ENCODE data around the gene CDK5RAP3.

The CDK5RAP3 gene

GRCh38 chr17:48004983-48005382, 34.1 kb downstream of the CDK5RAP3 start:
- DNase-seq = no peak

DNA sequence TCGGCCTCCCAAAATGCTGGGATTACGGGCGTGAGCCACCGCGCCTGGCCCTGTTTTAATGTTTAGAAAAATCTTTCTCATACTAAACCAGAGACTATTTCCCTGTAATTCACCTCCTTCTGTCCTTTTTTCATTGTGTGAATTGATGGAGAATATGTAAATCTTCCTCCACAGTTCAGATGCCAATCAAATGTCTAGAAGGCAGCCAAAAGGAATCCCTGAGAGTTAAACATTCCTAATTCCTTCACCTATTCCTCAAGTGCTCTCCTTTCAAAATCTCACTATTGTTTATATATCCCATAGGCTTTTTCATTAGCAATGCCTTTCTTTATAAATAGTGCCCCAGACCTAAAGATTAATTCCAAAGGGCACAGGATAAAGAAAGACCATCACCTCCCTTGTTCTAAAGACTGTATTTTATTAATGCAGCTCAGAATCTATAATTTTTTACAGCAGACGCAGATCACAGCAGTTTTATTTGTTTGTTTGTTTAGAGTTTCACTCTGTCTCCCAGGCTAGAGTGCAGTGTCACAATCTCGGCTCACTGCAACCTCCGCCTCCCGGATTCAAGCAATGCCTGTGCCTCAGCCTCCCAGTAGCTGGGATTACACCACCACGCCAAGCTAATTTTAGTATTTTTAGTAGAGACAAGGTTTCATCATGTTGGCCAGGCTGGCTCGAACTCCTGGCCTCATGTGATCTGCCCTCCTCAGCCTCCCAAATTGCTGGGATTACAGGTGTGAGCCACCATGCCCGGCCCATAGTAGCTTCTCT, 36.2 kb downstream of the CDK5RAP3 start:
- no peak overlapping the region for H2BK15ac ChIP-seq (replicated peaks; ENCODE audit: low read depth)
- no peaks in the 10 kb centered on the region for H3K27me3 ChIP-seq (ENCODE audit: insufficient read depth, low read length, poor library complexity)
- no peak overlapping the region for H2BK5ac ChIP-seq (ENCODE audit: low read length)
- H3K9ac ChIP-seq (ENCODE audit: low read length) = no peak overlapping the region
- no peaks in the 10 kb centered on the region for H3K79me2 ChIP-seq (ENCODE audit: control insufficient read depth, insufficient read depth, low read length)
- no peak overlapping the region for H3K27ac ChIP-seq (ENCODE audit: low read depth, low read length)
- DNase-seq = no peak
- H3K4me3 ChIP-seq (ENCODE audit: low read length) = no peak overlapping the region
- no peak overlapping the region for H4K8ac ChIP-seq (ENCODE audit: low read depth, low read length)
- no peak overlapping the region for H4K5ac ChIP-seq (ENCODE audit: low read length)
- no peak overlapping the region for H2BK120ac ChIP-seq (ENCODE audit: low read depth, low read length)
- H3K56ac ChIP-seq (ENCODE audit: low read length) = no peak overlapping the region
- no CpG with 5 or more reads among the region's 12 CpGs for WGBS (ENCODE audit: extremely low coverage, insufficient coverage, low lambda C conversion rate)
- no peak overlapping the region for H2AK5ac ChIP-seq (ENCODE audit: low read length)
- H3K4me1 ChIP-seq (ENCODE audit: control insufficient read depth, low read depth, low read length) = peaks cover 17% of the 10 kb centered on the region
- no peaks in the 10 kb centered on the region for H3K79me1 ChIP-seq (ENCODE audit: low read length)
- no peak overlapping the region for H3K18ac ChIP-seq (ENCODE audit: low read length)
- H3K36me3 ChIP-seq (ENCODE audit: control insufficient read depth, insufficient read depth, low read length) = no peaks in the 10 kb centered on the region
- H3K4ac ChIP-seq (ENCODE audit: low read depth, low read length) = no peak overlapping the region
- no peak overlapping the region for H3K4me2 ChIP-seq (ENCODE audit: low read length)
- no peak overlapping the region for H3K23ac ChIP-seq (ENCODE audit: low read length)

More at GRCh38 chr17:48004983-48005382, 34.1 kb downstream of the CDK5RAP3 start:
- Histone ChIP-seq H3K56ac (ENCODE audit: low read length) (peak overlapping the region; percentile 49), H3K4me3 (ENCODE audit: low read length) (no peak overlapping the region), H3K36me3 (ENCODE audit: control insufficient read depth, insufficient read depth, low read length) (no peaks in the 10 kb centered on the region), H2BK15ac (replicated peaks; ENCODE audit: low read depth) (peak overlapping the region; percentile 93), H3K79me1 (ENCODE audit: low read length) (no peaks in the 10 kb centered on the region), H3K4ac (ENCODE audit: low read depth, low read length) (no peak overlapping the region), H4K5ac (ENCODE audit: low read length) (peak overlapping the region; percentile 39), H2AK5ac (ENCODE audit: low read length) (no peak overlapping the region), H3K79me2 (ENCODE audit: control insufficient read depth, insufficient read depth, low read length) (no peaks in the 10 kb centered on the region), H3K27me3 (ENCODE audit: insufficient read depth, low read length, poor library complexity) (no peaks in the 10 kb centered on the region), H3K9ac (ENCODE audit: low read length) (no peak overlapping the region), H2BK120ac (ENCODE audit: low read depth, low read length) (no peak overlapping the region), H3K27ac (ENCODE audit: low read depth, low read length) (no peak overlapping the region), H2BK5ac (ENCODE audit: low read length) (no peak overlapping the region), H3K18ac (ENCODE audit: low read length) (peak overlapping the region; percentile 32), H4K8ac (ENCODE audit: low read depth, low read length) (no peak overlapping the region), H3K4me1 (ENCODE audit: control insufficient read depth, low read depth, low read length) (peaks cover 17% of the 10 kb centered on the region), H3K23ac (ENCODE audit: low read length) (no peak overlapping the region), H3K4me2 (ENCODE audit: low read length) (no peak overlapping the region)
- WGBS (ENCODE audit: extremely low coverage, insufficient coverage, low lambda C conversion rate) = no CpG with 5 or more reads among the region's 3 CpGs

DNA sequence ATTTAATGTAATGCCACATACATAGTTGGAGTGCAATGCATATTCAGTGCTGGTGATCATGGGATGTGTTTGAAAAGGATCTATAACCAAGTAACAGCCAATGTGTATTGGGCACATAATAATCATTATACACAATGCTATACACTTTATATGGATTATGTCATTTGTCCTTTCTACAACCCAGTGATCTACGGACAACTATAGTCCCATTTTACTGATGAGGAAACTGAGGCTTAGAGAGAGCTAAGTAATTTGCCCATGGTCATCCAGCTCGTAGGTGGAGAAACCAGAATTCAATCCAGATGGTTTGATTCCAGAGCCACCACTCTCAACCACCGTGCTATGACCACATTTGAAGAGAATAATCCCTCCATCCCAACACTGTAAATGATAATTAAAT, 39.3 kb downstream of the CDK5RAP3 start:
- Histone ChIP-seq H2BK120ac (ENCODE audit: low read depth, low read length) (no peak overlapping the region), H3K18ac (ENCODE audit: low read length) (no peak overlapping the region), H3K36me3 (ENCODE audit: control insufficient read depth, insufficient read depth, low read length) (no peaks in the 10 kb centered on the region), H3K27ac (ENCODE audit: low read depth, low read length) (no peak overlapping the region), H2AK5ac (ENCODE audit: low read length) (no peak overlapping the region), H3K56ac (ENCODE audit: low read length) (no peak overlapping the region), H3K4me2 (ENCODE audit: low read length) (no peak overlapping the region), H3K27me3 (ENCODE audit: insufficient read depth, low read length, poor library complexity) (no peaks in the 10 kb centered on the region), H3K4me1 (ENCODE audit: control insufficient read depth, low read depth, low read length) (peaks cover 2% of the 10 kb centered on the region), H4K8ac (ENCODE audit: low read depth, low read length) (no peak overlapping the region), H3K4ac (ENCODE audit: low read depth, low read length) (no peak overlapping the region), H2BK15ac (replicated peaks; ENCODE audit: low read depth) (no peak overlapping the region), H2BK5ac (ENCODE audit: low read length) (no peak overlapping the region), H3K4me3 (ENCODE audit: low read length) (no peak overlapping the region), H3K79me1 (ENCODE audit: low read length) (no peaks in the 10 kb centered on the region), H4K5ac (ENCODE audit: low read length) (no peak overlapping the region), H3K79me2 (ENCODE audit: control insufficient read depth, insufficient read depth, low read length) (no peaks in the 10 kb centered on the region), H3K9ac (ENCODE audit: low read length) (no peak overlapping the region), H3K23ac (ENCODE audit: low read length) (no peak overlapping the region)
- no CpG with 5 or more reads among the region's 3 CpGs for WGBS (ENCODE audit: extremely low coverage, insufficient coverage, low lambda C conversion rate)
- no peak for DNase-seq

GRCh38 chr17:48011405-48012150, 40.7 kb downstream of the CDK5RAP3 start:
- Histone ChIP-seq H2AK5ac (ENCODE audit: low read length) (no peak overlapping the region), H3K27me3 (ENCODE audit: insufficient read depth, low read length, poor library complexity) (no peaks in the 10 kb centered on the region), H3K79me1 (ENCODE audit: low read length) (no peaks in the 10 kb centered on the region), H2BK15ac (replicated peaks; ENCODE audit: low read depth) (no peak overlapping the region), H4K8ac (ENCODE audit: low read depth, low read length) (no peak overlapping the region), H3K27ac (ENCODE audit: low read depth, low read length) (no peak overlapping the region), H3K4me1 (ENCODE audit: control insufficient read depth, low read depth, low read length) (no peaks in the 10 kb centered on the region), H3K4me3 (ENCODE audit: low read length) (peak overlapping the region; percentile 57), H4K5ac (ENCODE audit: low read length) (no peak overlapping the region), H3K36me3 (ENCODE audit: control insufficient read depth, insufficient read depth, low read length) (no peaks in the 10 kb centered on the region), H3K4ac (ENCODE audit: low read depth, low read length) (no peak overlapping the region), H2BK120ac (ENCODE audit: low read depth, low read length) (no peak overlapping the region), H3K79me2 (ENCODE audit: control insufficient read depth, insufficient read depth, low read length) (no peaks in the 10 kb centered on the region), H3K56ac (ENCODE audit: low read length) (peak overlapping the region; percentile 89), H2BK5ac (ENCODE audit: low read length) (no peak overlapping the region), H3K9ac (ENCODE audit: low read length) (peak overlapping the region; percentile 46), H3K23ac (ENCODE audit: low read length) (peak overlapping the region; percentile 29), H3K4me2 (ENCODE audit: low read length) (peak overlapping the region; percentile 40), H3K18ac (ENCODE audit: low read length) (peak overlapping the region; percentile 7)
- peak; percentile 77 for DNase-seq
- no CpG with 5 or more reads among the region's 23 CpGs for WGBS (ENCODE audit: extremely low coverage, insufficient coverage, low lambda C conversion rate)

DNA sequence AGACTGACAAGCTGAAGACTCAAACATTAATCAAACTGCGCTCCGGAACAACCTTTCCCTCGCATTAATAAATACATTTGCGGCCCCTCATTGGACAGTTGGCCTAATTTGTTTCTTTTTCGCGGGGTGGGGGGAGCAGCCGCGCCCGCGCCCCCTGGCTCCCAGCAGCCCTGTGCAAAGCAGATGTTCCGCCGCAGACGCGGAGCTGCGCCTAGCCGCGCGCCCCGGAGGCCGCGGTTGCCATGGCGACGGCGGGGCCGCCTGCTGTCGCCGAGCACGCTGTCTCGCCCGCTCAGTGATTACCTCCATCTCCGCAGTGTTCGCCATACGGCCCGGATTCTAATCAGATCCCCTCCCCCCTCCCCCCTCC, 41.2 kb downstream of the CDK5RAP3 start:
- H3K4me2 ChIP-seq (ENCODE audit: low read length) = peak overlapping the region; percentile 40
- H3K23ac ChIP-seq (ENCODE audit: low read length) = peak overlapping the region; percentile 16
- H3K18ac ChIP-seq (ENCODE audit: low read length) = no peak overlapping the region
- peak; percentile 81 for DNase-seq
- no peak overlapping the region for H4K5ac ChIP-seq (ENCODE audit: low read length)
- H3K4me1 ChIP-seq (ENCODE audit: control insufficient read depth, low read depth, low read length) = no peaks in the 10 kb centered on the region
- H2BK120ac ChIP-seq (ENCODE audit: low read depth, low read length) = no peak overlapping the region
- no peak overlapping the region for H2AK5ac ChIP-seq (ENCODE audit: low read length)
- H3K79me2 ChIP-seq (ENCODE audit: control insufficient read depth, insufficient read depth, low read length) = no peaks in the 10 kb centered on the region
- no peak overlapping the region for H2BK15ac ChIP-seq (replicated peaks; ENCODE audit: low read depth)
- no peaks in the 10 kb centered on the region for H3K27me3 ChIP-seq (ENCODE audit: insufficient read depth, low read length, poor library complexity)
- H3K4ac ChIP-seq (ENCODE audit: low read depth, low read length) = no peak overlapping the region
- peak overlapping the region; percentile 57 for H3K4me3 ChIP-seq (ENCODE audit: low read length)
- WGBS (ENCODE audit: extremely low coverage, insufficient coverage, low lambda C conversion rate) = no CpG with 5 or more reads among the region's 34 CpGs
- peak overlapping the region; percentile 89 for H3K56ac ChIP-seq (ENCODE audit: low read length)
- H3K79me1 ChIP-seq (ENCODE audit: low read length) = no peaks in the 10 kb centered on the region
- H3K27ac ChIP-seq (ENCODE audit: low read depth, low read length) = no peak overlapping the region
- H2BK5ac ChIP-seq (ENCODE audit: low read length) = no peak overlapping the region
- H4K8ac ChIP-seq (ENCODE audit: low read depth, low read length) = no peak overlapping the region
- peak overlapping the region; percentile 46 for H3K9ac ChIP-seq (ENCODE audit: low read length)
- no peaks in the 10 kb centered on the region for H3K36me3 ChIP-seq (ENCODE audit: control insufficient read depth, insufficient read depth, low read length)

All from mesendoderm (in vitro differentiated cells).